Stimulated activated CD4-positive, alpha-beta T cell treated with anti-CD3 and anti-CD28 coated beads, Interleukin-12 subunit alpha, Interleukin-12 subunit beta, amount 100 ng/mL, for 48 hours (primary cell): ENCODE data around the gene LCOR.
"Not testable (repeated sequence)": the region's sequence is repeated elsewhere in the genome, so short reads cannot be mapped to it uniquely, and the experiment has no call there.

Experiments used
- DNase-seq, 3 donors: peaks; one replicate each; pipeline ENCODE4 v3.0.0-alpha.2; 2020; ENCODE audit warnings: low read depth in 2 of 3, low spot score in 1 of 3

The LCOR gene

GRCh38 chr10:96924861-96925260 is 92.8 kb downstream of the LCOR start:
- no peak for DNase-seq

DNA sequence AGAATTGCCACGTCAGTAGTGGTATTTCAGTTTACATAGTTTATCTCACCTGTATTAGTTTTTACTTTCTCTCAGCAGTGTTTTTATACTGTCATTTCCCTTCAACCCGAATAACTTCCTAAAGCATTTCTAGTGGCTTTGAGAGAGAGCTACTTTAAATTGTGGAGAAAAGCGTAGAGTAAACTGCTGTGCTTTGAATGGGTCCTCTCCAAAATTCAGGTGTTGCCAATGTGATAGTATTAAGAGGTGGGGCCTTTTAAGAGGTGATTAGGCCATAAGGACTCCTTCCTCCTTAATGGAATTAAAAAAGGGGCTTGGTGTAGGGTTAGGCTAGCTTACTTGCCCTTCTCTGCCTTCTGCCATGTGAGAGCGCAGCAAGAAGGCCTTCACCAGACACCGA is 98.4 kb downstream of the LCOR start:
- no peak for DNase-seq

DNA sequence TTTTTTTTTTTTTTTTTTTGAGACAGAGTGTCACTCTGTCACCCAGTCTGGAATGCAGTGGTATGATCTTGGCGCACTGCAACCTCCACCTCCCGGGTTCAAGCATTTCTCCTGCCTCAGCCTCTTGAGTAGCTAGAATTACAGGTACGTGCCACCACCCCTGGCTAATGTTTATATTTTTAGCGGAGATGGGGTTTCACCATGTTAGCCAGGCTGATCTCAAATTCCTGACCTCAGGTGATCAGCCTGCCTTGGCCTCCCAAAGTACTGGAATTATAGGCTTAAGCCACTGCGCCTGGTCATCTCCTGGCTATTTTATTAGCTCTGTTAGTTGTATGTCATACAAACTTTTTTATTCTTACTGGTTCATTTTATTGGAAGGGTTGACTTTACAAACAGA is 103.0 kb downstream of the LCOR start:
- no peak for DNase-seq

DNA sequence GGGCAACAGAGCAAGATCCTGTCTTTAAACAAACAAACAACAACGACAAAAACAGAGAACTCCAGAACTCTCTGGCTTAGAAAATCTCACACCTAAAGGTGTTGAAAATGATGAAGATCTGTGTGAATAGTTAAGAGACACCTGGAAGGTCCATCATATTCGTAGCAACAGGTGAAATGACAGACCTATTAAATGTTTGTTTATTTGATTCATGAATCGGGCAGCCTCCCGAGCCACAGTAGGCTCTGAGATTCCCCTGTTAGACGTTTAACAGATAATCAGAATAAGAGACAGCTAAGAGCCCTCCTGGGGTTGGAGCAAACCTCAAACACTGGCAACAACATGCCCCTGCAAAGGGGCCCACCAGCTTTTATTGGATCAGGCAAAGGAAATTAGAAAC is 103.7 kb downstream of the LCOR start:
- DNase-seq = no peak

- DNase-seq = not testable (repeated sequence)
Observed at GRCh38 chr10:96943161-96943560, 111.1 kb downstream of the LCOR start.

DNA sequence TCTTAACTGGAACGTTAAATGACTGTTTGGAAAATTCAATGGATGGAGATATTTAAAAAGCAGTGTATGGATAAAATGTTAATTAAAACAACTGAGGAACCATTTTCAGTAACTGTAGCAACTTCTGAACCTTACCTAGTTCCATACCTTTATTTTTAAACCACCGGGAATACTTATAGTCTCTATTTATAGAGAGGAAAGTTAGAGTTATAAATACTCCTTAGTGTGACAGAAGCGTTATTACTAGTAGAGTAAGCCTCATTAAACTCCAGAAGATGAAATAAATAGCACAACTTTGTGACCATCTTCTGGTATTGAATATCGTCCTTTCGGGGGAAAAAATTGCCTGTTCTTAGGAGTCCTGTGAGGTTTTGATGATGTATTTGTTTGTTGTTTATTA is 114.9 kb downstream of the LCOR start:
- no peak for DNase-seq

- no peak for DNase-seq
Observed at GRCh38 chr10:96949039-96949683, 117.1 kb downstream of the LCOR start.

GRCh38 chr10:96951954-96952353 is 119.9 kb downstream of the LCOR start:
- no peak for DNase-seq

DNA sequence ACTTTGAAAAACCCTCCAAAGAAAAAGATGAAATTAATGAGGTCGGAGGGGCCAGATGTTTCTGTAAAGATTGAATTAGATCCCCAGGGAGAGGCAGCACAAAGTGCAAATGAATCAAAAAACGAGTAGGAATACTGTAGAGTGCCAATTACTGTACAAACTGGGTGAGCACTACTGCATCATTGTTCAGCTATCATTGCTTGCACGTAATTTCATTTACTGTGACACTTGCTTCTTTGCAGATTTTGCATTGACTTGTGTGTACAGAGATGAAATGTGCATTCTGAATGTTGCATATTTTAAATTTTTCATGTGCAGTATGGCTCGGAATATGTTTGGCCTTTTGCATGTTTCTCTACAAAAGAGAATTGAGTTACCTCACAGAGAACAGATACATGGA is 123.7 kb downstream of the LCOR start:
- DNase-seq = no peak

- no peak for DNase-seq
Observed at GRCh38 chr10:96958071-96958470, 126.0 kb downstream of the LCOR start.

- DNase-seq = no peak
Observed at GRCh38 chr10:96959733-96960132, 127.6 kb downstream of the LCOR start.

GRCh38 chr10:96960872-96961271 is 128.8 kb downstream of the LCOR start:
- DNase-seq = no peak

DNA sequence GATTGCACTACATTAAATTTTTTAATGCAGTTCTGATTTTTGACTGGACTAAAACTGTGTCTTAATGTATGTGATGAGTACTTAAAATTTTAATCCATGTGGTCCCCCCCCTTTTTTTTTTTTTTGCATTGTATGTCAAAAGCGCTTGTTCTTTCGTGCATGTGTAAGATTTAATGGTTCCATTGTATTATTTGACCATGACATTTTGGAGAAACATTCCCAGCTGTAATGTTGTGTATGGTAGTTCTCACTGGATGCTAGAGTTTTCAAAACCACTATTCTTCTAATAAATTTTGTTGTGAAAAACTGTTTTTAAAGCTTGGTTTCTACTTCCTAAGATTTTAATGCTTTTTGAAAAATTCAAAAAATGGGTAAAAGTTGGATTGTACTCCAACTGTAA is 132.0 kb downstream of the LCOR start:
- no peak for DNase-seq

GRCh38 chr10:96967847-96968246 is 135.7 kb downstream of the LCOR start:
- no peak for DNase-seq

DNA sequence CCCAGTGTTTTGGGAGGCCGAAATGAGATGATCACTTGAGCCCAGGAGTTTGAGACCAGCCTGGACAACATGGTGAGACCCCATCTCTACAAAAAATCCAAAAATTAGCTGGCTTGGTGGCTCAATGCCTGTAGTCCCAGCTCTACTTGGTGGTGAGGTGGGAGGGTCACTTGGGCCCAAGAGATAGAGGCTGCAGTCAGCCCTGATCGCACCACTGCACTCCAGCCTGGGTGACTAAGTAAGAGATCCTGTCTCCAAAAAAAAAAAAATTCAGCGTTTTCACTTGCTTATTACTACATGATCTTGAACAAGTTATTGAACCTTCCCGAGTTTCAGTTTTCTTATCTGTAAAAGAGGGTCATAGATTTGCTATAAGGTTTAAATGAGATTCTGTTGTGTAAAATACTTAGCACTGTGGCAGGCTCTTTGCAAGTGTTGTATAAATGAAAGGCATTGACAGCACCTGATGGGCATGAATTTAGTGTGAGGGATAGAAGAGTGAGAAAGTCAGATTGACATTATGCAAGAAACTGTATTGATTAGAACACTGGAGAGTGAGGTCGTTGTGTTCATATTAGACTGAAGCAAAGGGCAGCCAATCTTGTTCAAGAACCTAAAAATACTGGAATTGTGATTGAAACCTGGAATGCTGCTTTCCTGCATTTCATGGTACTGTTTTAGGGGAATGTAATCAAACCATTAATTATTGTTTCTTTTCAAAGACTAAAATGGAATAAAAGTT is 136.8 kb downstream of the LCOR start:
- DNase-seq = no peak

- DNase-seq = no peak
Observed at GRCh38 chr10:96971324-96971723, 139.2 kb downstream of the LCOR start.

DNA sequence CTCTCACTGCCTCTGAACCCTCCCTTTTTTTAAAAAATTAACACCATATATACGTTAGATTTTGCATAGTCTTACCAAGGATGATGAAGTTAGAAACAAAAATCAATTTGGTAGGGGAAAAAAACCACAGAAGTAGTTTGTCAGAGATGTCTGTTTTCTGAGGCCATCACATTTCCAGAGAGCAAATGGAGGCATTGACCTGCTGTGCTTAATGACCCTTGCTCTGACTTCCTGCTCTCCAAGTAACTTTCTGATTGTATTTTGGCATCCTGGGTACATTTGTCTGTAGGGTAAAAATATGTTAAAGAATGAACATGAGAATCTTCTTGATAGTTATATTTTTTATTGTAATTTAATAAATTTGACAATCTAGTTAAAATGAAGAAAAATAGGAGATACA is 140.2 kb downstream of the LCOR start:
- no peak for DNase-seq

DNA sequence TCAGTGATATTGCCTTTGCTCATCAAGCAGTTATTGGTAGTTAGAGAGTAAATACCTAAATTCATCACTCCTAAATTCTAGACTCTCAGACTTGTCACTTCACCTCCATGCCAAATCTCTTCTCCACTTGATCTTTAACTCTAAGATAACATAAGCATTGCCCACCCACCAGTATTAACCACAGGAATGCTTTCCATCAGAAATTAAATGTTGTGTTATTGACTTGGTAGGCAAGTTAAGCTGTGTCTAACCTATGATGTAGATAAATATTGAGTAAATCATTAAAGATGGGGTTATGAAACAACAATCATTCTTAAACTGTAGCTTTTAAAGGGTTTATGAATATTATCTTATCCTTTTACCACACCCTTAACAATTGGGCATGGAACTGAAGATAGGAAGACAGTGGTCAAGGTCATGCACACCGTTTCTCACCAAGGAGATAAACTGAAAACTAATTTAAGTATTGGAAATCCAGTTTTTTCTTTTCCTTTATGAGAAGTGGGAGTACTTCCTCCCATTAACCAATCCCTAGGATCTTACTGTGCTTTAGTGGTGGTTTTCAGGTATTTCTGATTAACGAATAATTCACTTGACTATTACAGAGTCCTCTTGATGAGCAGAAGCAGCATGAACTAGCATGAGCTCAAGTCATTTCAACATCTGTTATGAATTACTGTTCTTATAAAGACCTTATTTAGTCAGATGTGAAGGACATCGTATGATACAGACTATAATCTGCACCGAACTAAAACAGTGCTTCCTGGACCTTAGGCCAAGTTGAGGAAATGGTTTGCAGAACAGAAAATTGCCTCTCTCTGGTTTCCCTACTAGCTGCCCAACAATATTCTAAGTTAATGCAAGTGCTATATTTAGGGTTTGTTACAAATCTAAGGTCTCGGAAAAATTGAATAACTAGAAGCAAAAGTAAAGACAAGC is 142.0 kb downstream of the LCOR start:
- no peak for DNase-seq

DNA sequence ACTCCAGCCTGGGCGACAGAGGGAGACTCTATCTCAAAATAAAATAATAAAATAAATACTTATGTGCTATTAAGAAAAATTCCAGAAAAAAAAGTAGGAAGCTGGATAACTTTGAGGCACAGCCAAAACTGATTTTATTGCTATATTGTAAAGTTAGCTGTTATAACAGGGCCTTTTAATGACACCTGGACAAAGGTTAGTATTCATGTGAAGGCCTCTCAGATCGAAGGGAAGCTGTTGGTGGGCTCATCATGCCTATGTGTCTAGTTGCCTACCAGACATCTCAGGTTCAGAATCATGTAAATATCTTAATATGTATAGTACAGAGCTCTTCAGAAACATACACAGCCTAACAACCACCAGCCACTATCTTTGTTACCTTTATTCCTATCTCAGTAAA is 143.0 kb downstream of the LCOR start:
- DNase-seq = no peak

- no peak for DNase-seq
Observed at GRCh38 chr10:96978621-96979154, 146.6 kb downstream of the LCOR start.

GRCh38 chr10:96982149-96982930 is 150.2 kb downstream of the LCOR start:
- no peak for DNase-seq
